ENCODE measurements around the gene BIN2. TPM values are rescaled to one million over a fixed set of nuclear protein-coding genes. Genes with fewer than 3 reads are reported as not detected.

BIN2 gene
- total and polyA plus RNA-seq, 2 of the 13 experiments (the other 11 are each of a cell fraction or from before 2014, with no cell fraction given), result not detected

GRCh38 chr12:51263341-51263740, 60.6 kb downstream of the BIN2 start:
- 97% methylated on average over 3 of the region's 3 CpGs for WGBS (ENCODE audit: low lambda C conversion rate)
- no peak for FAIRE-seq
- TF ChIP-seq ZSCAN21 (CRISPR knock-in tag; IDR thresholded peaks at IDR 0.05; ENCODE audit: borderline replicate concordance), result no peak
- TF ChIP-seq ARID5B (CRISPR knock-in tag; IDR thresholded peaks at IDR 0.05), result no peak
- TF ChIP-seq MTERF4 (CRISPR knock-in tag; IDR thresholded peaks at IDR 0.05), result no peak
- TF ChIP-seq ZNF740 (CRISPR knock-in tag; IDR thresholded peaks at IDR 0.05), result no peak
- TF ChIP-seq MAX (IDR thresholded peaks at IDR 0.05), result no peak
- TF ChIP-seq ZNF530 (CRISPR knock-in tag; IDR thresholded peaks at IDR 0.05; ENCODE audit: low read depth), result no peak
- TF ChIP-seq SNRNP70 (IDR thresholded peaks at IDR 0.05; ENCODE audit: low read depth, low read length), result no peak
- TF ChIP-seq ZNF768 (CRISPR knock-in tag; IDR thresholded peaks at IDR 0.05), result no peak
- no peak for TF ChIP-seq HOXA5 (CRISPR knock-in tag; IDR thresholded peaks at IDR 0.05)
- no peak for TF ChIP-seq HBP1 (CRISPR knock-in tag; IDR thresholded peaks at IDR 0.05; ENCODE audit: low read depth)
- TF ChIP-seq ZNF331 (CRISPR knock-in tag; IDR thresholded peaks at IDR 0.05), result no peak
- TF ChIP-seq MTA3 (CRISPR knock-in tag; IDR thresholded peaks at IDR 0.05), result no peak

More at GRCh38 chr12:51263341-51263740, 60.6 kb downstream of the BIN2 start:
- no peak overlapping the region for H3K9ac ChIP-seq (ENCODE audit: insufficient read depth, low read depth, low read length)
- no peaks in the 10 kb centered on the region for H3K79me2 ChIP-seq (ENCODE audit: insufficient read depth, low read length)
- no peak for DNase-seq (ENCODE audit: low spot score)
- H3K27me3 ChIP-seq (ENCODE audit: control insufficient read depth in 1 of 2, insufficient read depth in 2 of 2, low read length in 2 of 2), result no peaks in the 10 kb centered on the region; a peak in 1 of 5 replicates
- no peak overlapping the region for H3K4me2 ChIP-seq (ENCODE audit: low read depth, low read length)
- H3K27ac ChIP-seq (ENCODE audit: extremely low read length, insufficient read depth, low read length), result no peak overlapping the region
- no peak overlapping the region for H3K4me3 ChIP-seq (replicated peaks in 1 of 3; ENCODE audit: insufficient read depth in 1 of 3, low read depth in 2 of 3, low read length in 3 of 3)
- in situ Hi-C loops (cut with HindIII; ENCODE audit: extremely low pct_ligation_motif_present, low pct_unique_long_range_greater_than_20kb) (no loop called here), intact Hi-C loops (cut with micrococcal nuclease; ENCODE audit: unreplicated experiment) (no loop called here)
- ChIA-PET POLR2A (no interaction called here), CTCF (ENCODE audit: low intra/inter-chr PET ratio, low total read pairs) (no interaction called here)
- no peak for ATAC-seq
- no peaks in the 10 kb centered on the region; a peak in 1 of 5 replicates for H3K36me3 ChIP-seq (replicated peaks in 1 of 2; ENCODE audit: control insufficient read depth in 1 of 2, insufficient read depth in 2 of 2, low read length in 2 of 2)
- no peaks in the 10 kb centered on the region for H4K20me1 ChIP-seq (ENCODE audit: insufficient read depth, low read length)
- no TSS peak for BruUV-seq (replicated peaks)
- H3K4me1 ChIP-seq (ENCODE audit: insufficient read depth, low read length), result peaks cover 14% of the 10 kb centered on the region; the same call in 1 of the 2 replicates
- no peak overlapping the region for H2AFZ ChIP-seq (ENCODE audit: low read length)
- no peaks in the 10 kb centered on the region for H3K9me3 ChIP-seq (ENCODE audit: low read length)

Measured in HepG2 (cell line).